Activated CD4-positive, alpha-beta T cell treated with anti-CD3 and anti-CD28 coated beads, Interleukin-2, Interleukin-4, amounts not matched to agents 100 ng/mL and 50 ng/mL, durations not matched to agents 16 hours and 8 hours (primary cell): Measurements from ENCODE around the gene STAG2.
"Not testable (repeated sequence)": the region's sequence is repeated elsewhere in the genome, so short reads cannot be mapped to it uniquely, and the experiment has no call there.

ENCODE experiments used
- DNase-seq: peaks from one replicate; pipeline ENCODE4 v3.0.0-alpha.2; 2020; ENCODE audit warnings: low spot score

Gene STAG2

DNA sequence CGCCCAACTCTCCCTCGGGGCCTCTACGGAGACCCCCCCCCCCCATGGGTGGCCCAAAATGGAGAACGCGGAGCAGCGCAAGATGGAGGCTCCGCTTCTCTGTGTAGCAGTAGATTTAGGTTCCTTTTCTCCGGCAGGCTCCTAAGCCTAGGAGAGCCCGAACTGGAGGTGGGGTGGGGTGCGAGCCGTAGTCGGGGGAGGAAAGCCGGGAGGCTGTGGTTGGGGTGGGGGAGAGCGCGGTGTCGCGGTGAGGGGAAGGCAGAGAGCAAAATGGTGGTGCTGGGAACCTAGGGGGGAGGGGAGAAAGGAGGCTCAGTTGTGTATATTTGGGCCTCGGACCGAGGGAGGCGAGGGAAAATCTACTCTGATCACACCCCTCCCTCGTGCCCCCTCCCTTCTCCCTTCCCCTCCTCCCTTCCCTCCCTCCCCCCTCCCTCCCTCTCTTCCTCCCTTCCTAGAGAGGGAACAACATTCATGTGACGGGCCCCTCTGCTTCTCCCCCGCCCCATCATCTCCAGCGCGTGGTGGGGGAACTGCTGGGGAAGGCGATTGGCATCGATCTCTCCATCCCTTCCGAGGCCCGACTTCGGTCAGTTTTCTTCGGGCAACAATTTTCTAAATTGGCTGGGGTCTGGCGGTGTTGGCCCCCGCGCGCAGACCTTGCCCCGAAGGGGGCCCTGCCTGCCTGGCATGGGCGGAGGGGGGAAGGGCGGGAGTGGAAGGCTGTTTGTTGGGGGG lies at the start of gene STAG2:
Gene STAG2 (plus strand): TSS at position 439 of the 738 bp plus-strand sequence. CDS start 60,922 bp downstream, outside the sequence.
- DNase-seq = peak; percentile 60

DNA sequence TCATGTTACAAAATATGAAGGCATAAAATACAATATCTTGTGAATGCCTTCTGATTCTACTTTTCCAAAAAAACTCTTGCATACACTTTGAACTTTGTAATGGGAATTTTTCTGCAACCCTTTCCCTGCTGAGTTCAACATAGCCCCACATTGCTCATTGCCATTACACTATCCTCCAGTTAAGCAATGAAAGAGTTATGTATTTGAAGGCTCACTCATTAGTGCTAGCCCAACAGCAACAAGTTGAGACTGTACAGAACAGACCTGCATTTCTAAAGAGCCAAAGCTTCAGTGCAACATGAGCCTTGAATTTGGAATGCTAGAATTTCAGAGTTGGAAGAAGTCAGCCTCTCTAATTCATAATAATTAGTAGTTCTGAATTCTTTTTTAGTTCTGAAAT lies 44.4 kb upstream of the STAG2 start:
- no peak for DNase-seq

DNA sequence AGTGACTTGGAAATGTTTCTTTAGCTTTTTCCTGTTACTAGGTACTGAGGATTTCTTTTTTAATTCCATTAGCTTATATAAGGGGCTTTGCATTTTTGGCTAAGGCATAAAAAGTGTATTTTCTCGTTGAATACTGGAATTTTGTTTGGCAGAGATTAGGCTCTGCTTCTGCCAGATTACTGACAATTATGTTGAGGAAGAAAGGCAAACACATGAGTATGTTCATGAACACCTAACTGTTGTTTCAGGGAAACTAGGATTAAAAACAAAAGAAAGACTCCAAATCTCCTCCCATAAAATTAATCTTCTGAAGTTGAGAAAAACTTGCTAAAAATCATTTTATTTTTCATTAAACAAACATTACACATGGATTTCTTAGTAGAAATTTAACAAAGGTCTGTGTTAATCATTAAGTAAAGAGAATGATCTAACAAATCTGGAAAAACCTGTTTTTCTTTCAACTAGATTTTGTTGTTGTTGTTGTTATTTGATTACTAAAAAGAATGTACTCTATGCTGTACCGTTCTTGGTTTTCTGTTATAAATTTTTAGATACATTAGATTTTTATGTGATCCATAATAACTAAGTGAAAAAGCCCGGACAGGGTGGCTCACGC lies 43.3 kb upstream of the STAG2 start:
- DNase-seq = no peak

DNA sequence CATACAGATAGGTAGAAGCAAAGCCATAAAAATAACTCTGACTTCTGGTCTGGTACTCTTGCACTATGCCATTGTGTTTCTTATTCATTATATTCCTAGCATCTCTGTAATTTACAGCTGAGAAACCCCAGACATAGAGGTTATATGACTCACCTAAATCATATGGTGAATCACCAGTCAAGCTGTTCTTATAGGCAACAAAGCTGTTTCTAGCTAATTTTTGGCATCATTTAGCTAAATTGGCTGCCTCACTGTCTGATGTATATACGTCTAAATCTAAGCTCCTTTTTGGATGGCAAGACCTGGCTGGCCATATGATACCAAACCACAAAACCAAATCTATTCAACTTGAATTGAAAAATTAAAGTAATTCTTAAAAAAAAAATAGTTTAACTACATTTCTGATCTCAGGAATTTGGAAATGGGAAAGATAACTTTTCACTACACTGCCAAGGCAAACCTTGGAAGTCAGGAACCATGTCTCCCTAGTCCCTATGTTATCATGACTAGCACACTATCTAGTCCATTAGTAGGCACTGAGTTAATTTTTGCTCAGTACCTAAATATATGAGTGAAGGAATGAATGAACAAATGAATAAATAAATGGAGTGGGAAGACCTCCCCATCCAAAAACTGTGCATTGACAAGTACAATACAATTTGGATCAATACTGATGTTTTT lies 41.3 kb upstream of the STAG2 start:
- DNase-seq = peak; percentile 18

DNA sequence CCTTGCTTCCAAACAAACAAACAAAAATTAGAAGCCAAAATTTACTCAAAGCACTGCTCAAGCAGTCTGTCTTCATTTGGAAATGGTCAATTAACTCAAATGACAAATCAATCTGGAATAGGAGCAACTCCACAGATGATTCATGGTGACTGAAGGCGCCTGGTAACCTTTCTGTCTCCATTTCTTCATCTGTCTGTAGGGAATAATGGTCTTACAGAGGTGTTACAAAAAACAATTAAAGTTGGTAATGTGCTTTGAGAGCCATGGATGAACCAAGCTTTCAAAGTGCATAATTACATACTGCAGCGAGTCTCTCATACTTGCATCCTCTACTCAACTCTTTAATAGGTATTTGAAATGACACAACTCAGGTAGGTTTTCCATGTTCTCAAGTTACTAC lies 38.3 kb upstream of the STAG2 start:
- DNase-seq = no peak

DNA sequence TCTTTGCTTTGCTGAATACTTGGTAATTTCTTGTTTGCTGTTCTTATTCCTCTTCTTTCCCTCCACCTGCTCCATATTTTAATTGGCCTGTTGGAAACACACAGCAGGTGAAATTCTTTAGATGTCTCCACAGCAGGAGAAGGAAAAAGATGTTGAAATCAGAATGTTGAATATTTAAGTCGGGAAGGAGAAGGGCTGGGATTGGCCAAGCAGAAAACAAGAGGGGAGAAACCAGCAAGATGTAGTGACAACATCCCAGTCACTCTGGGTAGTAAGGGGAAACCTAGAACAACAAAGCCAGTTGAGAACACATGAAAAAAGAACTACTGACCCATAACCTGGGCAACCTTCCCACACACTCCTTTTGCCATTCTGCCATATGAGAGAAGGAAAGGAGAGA lies 37.3 kb upstream of the STAG2 start:
- DNase-seq = no peak

DNA sequence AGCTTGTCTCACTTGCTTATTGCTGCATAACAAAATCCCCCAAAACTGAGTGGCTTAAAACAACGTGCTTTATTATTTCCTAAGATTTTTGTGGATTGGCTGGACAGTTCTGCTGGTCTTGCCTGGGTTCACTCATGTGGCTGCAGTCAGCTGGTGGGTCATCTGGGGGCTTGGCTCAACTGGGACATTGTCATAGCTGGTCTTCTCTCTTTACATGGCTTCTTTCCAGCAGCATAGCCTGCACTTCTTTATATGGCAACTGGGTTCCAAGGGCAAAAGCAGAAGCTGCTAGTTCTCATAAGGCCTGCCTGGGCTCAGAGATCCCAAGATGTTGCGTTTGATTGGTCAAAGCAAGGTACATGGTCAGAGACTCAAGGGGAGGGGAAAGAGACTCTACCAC lies 33.7 kb upstream of the STAG2 start:
- DNase-seq = no peak

DNA sequence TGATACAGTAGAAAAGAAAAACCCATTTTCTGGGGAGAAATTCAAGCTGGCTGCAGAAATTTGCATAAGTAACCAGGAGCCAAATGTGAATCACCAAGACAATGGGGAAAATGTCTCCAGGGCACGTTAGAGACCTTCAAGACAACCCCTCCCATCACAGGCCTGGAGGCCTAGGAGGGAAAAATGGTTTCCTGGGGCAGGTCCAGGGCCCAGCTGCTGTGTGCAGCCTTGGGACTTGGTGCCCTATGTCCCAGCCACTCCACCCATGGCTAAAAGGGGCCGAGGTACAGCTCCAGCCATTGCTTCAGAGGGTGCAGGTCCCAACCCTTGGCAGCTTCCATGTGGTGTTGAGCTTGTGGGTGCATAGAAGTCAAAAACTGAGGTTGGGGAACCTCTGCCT lies 29.5 kb upstream of the STAG2 start:
- not testable (repeated sequence) for DNase-seq

DNA sequence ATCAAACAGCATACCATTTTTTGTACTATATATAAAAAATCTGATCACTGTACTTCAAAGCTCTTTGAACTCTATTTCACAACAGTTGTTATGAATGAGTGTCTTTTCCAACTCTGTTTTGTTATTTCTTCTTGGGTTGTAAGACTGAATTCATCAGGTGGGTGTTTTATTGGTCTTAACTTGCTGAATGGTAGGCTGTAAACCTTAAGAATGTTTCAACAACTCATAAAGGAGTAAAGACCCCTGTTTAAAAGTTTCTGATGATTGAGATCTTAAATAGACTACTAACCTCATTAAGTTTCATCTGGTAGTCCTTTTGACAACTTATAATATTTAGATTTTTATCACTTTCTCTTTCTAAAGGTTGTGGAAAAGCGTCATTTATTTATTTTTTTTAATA lies 18.4 kb upstream of the STAG2 start:
- DNase-seq = no peak

DNA sequence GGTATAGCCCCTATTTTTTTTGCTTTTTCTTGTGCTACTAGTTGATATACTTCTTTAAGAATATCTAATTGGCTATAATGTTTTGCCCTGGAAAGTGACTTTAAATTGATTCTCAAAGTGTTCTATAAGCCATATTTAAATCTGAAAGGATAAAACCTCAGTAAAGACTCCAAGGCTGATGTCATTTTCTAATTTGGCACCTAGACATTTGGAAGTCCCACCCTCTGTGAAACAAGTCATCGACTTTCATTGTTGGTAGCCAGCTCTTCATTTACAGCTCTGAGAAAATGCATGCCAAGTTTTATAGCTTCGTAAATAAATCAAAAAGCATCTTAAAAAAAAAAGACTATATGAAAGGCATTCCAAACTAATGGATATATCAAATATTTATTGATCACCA lies 18.0 kb upstream of the STAG2 start:
- DNase-seq = no peak

DNA sequence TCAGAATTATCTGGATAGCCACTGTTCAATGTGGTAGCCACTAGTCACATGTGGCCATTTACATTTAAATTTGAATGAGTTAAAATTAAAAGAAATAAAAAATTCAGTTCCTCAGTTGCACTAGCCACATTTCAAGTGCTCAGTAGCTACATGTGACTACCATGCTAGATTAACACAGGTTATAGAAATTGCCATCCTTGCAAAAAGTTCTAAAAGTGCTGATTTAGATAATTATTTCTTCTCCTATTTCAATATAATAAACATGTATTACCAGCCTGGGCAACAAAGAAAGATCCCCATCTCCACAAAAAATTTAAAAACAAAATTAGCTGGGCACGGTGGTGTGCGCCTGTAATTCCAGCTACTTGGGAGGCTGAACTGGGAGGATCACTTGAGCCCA lies 11.7 kb upstream of the STAG2 start:
- no peak for DNase-seq

DNA sequence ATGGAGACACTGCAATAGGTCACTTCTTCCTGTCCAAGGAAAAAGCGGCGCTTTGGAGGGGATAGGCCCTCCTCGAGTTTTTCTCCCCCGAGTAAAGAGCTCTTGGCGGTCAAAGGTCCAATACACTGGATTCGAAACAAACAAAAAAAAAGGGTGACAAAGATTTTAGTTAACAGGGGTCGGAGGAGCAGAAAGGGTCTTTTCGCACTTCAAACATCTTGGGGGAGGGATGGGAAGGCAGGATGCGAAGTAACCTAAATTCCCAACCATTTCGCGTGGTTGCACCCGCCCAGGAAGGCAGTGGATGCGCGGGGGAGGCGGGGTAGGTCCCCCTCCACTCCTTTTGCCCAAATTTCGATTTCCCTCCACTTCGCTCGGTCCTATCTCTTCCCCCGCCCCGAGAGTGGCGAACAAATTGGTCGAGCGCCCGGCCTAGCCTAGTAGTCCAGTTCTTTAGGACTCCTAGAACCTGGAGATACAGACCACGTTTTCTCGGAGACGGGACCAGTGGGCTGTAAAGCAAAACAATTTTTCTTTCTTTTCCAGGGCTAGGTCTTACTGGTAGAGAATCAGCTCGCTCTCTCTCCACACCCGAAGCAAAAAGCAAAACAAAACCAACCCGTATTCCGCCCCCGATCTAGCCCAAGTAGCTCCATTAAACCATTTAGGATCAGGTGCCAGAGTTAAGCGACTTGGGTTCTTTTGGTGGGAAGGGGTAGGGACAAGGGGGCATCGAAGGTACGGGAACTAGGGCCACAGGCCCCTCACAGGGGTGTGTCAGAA lies 2.0 kb upstream of the STAG2 start:
- DNase-seq = no peak

DNA sequence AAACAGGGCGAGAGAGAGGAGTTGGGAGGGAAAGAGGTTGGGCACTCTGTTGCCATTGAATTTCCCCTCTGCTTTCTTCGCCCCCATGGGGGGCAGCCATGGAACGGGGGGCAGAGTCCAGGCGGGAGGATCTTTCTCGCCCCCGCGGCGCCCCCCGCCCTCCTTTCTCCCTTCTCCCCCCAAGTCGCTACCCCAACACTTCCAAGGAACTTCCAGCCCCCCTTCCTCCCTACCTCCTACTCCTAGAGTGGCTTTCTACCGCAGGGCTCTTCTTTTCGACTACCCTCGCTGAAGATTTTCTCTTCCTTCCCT lies 594 bp upstream of the STAG2 start:
- no peak for DNase-seq

DNA sequence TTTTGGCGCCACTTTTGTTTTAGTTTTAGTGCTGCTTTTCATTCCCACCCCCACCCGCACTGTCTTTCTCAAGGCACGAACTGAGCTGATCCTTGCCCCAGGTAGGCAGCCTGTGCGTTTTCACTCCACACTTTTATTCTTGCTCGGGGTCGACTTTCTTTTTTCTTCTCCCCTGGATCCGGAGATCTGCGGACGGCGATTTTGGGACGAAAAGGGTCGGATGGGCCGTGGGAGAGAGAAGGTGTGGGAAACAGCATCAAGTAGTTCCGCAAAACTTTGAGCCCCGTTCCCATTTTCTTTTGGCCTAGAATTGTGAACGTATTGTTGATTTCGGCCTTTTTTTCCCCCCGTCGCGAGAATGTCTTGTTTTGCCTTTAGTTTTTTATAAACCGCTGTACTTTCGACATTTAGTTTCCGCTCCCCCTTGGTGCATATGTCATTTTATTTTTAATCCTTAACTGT lies 531 bp downstream of the STAG2 start:
- no peak for DNase-seq

DNA sequence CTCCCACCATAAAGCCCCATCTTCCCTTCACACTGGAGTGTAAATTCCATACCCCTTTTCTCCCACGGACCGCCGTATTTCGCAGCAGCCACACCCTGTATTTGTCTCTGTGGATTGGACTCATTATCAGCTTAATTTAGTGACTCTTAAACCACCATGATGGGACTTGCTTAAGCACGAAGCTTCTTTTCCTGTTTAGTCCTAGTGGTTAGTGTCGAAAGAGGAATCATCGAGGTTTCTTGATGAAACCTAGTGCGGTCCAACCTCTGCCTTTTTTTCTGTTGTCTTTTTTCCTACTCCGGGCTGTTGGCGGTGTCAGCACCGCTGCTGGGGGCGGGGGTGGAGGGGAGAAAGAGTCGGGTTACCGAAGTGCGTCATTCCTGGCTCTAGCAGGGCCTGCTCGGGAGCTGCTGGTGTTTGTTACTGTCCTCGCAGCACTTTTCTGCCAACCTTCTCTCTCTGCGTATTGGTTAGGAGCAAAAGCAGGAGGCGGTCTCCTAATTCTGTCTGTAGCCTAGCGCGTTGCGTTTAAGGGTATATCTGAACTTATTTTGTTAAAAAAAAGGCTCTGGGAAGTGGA lies 1.4 kb downstream of the STAG2 start:
- peak; percentile 86 for DNase-seq

DNA sequence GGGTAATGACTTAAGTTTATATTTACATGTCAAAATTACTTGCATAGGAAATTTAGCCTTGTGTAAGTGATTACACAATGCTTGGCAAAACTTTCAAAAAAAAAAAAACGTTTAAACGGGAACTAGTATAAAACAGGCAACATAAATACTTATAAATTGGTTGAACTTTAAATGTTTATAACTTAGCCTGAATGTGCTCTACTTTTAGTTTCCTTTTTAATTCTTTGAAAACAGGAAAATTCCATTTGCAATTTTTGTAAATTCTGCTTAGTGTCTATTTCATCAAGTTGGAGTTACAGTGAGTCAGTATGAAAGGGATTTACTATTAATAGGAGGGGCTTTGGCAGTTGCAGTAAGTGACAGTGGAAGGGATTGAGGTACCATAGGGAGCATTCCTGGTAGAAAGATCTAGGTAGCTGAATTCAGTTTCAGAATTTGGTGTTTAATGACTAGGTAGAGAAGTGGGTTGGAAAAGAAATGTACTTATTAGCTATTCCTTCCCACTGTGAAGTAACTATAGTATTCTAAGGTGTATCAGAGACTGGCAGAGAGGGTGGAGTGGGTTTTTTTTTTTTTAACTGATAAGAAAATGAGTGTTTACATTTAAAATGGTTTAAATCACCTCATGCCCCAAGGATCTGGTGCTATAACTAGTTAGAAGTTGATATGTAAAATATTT lies 2.8 kb downstream of the STAG2 start:
- no peak for DNase-seq

DNA sequence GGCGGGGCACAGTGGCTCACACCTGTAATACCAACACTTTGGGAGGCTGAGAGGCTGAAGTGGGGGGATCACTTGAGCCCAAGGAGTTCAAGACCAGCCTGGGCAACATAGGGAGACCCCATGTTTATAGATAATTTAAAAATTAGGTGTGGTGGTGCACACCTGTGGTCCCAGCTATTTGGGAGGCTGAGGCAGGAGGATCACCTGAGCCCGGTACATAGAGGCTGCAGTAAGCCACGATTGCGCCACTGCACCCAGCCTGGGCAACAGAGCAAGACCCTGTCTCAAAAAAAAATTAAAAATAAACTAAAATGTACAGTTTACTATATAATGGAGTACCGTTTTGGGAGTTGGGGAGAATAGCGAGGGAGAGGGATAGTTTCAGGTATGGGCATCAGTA lies 4.2 kb downstream of the STAG2 start:
- DNase-seq = no peak

DNA sequence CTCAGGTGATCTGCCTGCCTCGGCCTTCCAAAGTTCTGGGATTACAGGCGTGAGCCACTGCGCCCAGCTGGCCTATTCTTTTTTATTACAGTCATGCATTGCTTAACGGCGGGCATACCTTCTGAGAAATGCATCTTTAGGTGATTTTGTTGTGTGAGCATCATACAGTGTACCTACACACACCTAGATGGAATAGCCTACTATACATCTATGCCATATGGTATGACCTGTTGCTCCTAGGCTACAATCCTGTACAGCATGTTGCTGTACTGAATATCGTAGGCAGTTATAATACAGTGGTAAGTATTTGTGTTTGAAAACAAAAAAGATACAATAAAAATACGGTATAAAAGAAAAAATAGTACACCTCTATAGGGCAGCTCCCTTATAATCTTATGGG lies 6.0 kb downstream of the STAG2 start:
- DNase-seq = no peak

DNA sequence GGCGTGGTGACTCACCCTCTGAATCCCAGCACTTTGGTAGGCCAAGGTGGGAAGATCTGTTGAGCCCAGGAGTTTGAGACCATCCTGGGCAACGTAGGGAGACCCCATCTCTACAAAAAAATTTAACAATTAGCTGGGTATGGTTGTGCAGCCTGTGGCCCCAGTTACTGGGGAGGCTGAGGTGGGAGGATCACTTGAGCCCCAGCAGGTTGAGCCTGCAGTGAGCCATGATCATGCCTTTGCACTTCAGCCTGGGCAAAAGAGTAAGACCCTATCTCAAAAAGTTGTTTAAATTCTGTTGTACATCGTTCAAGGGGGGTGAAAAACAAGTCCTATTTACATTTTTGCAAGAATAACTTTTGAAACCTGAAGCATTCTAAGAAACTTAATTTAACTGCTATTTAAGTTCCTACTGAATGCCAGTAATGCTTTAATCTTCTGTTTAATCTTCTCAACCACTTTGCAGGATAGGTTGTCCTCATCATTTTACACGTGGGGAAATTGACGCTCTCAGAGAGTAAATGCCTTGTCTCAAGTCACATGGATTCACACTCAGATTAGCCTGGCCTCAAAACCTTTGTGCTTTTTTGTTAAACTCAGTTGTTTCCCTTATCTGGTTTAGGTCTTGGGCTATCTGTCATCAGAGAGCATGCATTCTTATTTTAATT lies 7.0 kb downstream of the STAG2 start:
- no peak for DNase-seq

DNA sequence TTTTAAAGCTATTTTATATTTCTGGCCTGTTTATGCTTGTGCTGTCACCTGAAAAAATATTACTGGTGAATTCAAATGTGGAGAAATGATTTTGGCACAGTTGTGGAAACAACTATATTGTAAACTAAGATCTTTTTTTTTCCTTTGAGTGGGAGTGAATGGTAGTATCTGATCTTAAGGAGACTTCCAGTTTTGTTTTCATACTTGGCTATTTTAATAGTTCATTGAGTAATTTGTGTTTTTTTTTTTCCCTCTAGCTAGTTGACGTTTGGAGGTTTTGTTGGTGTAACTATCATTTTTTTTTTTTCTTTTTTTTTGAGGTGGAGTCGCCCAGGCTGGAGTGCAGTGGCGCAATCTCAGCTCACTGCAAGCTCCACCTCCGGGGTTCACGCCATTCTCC lies 10.5 kb downstream of the STAG2 start:
- no peak for DNase-seq

DNA sequence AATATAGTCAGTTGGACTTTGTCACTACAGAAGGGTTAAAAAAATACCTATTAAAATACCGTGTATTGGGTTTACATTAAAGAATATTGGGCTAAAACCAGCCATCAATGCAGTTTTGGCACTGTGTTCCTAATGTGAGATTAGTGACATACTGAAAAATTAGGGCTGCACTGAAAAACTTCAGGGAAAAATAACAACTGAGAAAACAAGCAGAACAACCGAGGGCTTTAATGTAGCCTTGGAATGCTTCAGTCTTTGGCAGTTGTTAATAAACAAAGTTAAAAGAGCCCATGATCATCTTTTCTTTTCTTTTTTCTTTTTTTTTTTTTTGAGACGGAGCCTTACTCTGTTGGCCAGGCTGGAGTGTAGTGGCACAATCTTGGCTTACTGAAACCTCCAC lies 12.4 kb downstream of the STAG2 start:
- DNase-seq = no peak
